Eye (tissue), 1 donor: ENCODE data around the gene BCL11A.

Experiments used
- DNase-seq: peaks from one replicate; pipeline ENCODE4 v3.0.0-alpha.2; 2015

BCL11A gene

DNA sequence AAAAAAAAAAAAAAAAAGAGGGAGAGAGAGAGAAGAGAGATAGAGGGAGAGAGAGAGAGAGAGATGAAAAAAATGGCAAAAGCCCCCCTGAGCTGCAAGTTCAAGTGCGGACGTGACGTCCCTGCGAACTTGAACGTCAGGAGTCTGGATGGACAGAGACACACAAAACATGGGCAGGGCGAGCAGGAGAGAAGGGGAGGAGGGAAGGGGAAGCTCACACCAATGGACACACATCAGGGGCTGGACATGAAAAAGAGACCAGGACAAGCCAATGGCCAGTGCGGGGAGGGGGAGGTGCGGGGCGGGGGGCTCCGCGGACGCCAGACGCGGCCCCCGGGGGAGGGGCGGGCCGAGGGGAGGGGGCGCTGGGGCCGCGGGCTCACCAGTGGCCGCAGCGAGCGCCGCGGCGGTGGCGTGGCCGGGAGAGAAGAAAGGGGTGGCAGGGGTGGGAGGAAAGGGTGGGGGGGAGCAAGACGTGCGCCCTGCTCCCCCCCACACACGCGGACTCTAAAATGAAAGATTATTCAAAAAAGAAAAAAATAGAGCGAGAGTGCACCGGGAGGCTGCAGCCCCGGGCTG, at the start of gene BCL11A:
TSS of gene BCL11A (minus strand) at position 160 of the 579 bp plus-strand sequence. CDS start 384 bp downstream, outside the sequence.
- DNase-seq, result peak; percentile 97

DNA sequence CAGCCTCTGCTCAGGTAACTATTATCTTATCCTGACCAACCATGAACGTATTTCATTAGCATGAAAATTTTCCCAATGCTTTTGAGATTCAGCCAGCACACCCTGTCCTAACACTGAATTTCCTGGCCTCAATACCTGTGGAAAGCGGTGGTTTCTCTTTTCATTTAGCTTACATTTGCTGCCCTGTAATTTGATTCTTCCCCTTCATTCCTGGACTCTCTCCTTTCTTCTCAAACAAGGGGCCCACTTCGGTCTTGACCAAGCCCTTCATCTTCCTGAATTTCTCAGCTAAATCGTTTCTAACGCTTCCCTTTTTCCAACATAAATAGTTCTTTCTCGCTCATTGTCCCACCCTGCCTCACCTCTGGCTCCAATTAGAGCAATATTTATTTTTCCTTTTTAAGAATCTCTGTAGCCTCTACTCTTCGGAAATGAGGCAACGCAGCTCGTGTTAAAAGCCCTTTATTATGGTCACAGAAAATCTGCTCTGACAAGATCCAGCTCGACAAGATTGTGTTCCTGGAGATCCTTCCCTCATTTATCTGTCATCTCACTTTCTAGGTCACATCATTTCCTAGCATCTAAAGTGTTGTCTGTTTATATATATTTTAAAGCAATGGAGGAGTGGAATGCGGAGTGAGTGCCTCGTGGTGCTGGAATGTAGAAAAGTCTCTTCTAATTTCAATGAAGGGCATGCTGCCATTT, 49.5 kb upstream of the BCL11A start:
- peak; percentile 48 for DNase-seq

DNA sequence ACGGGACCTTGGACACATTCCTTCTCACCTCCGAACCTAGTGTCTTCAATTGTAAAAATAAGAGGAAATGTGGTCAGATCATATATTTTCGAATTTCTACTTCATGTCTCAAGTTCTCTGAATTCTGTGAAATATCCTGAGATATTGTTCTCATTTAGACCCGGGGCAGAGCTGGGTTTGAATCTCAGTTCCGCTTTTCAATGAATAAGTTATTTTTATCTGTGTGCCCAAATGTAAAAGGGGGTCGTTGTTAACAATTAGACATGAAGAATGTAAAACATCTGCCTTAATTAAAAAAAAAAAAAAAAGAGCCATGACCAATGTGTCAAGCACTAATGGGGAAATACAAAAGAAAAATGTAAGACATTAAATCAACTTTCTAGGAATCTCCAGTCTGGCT, 48.9 kb upstream of the BCL11A start:
- no peak for DNase-seq

DNA sequence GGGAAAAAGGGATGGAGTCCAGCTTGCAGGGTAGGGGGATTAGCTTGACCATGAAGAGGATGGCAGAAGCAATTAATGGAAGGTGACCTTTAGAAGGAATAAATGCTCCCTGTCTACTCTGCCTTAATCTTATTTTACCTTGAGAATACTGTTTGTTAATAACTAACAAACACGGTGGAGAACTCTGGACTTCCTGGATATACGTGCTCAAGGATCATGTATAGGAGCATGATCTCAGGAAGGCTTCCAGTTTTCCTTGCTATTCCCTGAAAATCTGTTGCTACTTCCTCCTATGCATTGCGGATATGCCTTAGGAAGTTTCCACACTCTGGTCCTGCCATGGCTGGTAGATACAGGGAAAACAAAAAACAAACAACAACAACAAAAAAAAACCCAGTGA, 44.8 kb upstream of the BCL11A start:
- DNase-seq, result no peak

DNA sequence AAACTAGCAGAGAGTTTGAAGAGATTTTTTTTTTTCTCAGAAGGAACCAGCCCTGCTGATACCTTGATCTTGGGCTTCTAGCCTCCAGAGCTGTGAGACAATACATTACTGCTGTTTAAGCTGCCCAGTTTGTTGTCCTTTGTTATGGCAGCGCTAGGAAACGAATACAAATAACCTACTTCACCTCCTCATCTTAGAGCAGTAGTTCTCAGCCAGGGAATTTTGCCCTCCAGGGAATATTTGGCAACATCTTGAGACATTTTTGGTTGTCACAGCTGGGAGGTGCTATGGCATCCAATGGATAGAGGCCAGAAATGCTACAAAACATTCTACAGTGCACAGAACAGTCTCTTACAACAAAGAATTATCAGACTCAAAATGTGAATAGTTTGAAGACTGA, 43.9 kb upstream of the BCL11A start:
- no peak for DNase-seq

DNA sequence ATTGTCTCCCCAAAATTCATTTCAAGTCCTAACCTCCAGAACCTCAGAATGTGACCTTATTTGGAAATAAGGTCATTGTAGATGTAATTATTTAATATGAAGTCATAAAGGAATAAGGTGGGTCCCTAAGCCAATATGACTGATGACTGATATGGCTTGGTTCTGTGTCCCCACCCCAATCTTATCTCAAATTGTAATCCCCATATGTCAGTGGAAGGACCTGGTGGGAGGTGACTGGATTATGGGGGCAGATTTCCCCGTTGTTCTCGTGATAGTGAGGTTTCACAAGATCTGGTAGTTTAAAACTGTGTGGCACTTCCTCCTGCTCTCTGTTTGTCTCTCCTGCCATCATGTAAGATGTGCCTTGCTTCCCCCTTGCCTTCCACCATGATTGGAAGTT, 43.0 kb upstream of the BCL11A start:
- DNase-seq, result no peak

DNA sequence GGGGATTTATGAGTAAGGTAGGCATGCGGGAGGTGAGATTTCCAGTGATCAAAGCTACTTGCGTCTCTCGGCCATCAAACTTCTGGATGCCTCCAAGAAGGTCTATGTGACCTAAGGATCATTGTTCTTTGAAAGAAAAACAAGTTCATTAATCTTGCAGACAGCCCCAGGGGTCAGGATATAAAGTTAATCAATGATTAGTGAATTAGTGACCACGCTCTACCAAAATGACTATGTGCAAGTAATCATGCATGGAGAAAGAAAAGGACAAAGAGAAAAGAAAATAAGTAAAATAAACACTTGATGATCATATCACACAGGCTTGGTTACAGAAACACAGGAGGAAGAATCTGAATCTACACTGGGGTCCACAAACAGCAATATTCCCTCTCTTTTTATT, 42.5 kb upstream of the BCL11A start:
- DNase-seq, result no peak

DNA sequence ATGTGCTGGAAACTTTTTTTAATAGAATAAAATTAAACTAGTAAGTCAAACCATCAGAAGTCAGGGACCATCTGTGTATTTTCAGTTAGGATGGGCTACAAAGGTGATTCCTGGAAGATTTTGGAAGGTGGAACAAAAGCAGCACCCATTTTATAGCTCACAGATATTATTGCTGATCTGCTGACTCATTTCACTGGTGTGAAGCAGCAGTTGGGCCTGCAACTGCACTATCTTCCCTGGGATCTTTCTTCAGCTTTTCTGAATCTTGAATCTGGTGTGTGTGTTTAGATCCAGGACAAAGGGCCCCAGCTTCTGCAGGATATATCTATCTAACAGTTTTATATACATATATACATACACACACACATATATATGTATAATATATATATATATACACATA, 35.6 kb upstream of the BCL11A start:
- DNase-seq, result no peak

DNA sequence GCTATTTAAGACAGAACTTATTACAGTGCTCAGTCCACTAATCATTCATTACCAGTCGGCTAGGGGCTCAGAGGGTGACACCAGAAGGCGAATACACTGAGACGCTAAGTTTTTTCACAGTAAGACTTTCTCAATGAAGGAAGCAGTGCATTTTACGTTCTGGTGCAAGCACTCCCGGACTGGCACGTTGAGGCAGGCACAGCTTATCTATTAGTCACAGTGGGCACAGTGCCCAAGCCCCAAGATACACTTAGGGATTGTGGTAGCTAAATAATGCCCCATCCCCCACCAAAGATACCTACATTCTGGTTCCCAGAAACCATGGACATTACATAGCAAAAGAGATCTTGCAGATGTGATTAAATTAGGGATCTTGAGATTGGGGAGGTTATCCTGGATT, 32.6 kb upstream of the BCL11A start:
- no peak for DNase-seq

DNA sequence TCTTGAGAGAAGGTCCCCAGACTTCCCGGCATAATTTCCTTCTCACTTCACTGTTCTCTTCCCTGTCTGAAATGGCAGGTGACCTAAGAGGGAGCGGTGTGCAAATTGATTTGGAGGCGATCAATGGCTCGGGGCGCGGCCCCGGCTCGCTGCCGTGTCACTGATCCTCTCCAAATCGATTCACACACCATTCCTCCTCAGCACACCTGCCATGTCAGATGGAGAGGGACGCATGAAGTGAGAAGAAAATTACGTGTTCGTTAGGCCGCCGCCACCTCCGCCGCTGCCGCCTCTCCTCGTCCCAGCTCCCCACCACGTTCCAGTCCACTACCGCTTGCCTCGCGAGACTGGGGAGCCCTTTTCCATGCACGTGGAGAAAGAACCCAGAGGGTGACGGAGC, 31.8 kb upstream of the BCL11A start:
- no peak for DNase-seq

DNA sequence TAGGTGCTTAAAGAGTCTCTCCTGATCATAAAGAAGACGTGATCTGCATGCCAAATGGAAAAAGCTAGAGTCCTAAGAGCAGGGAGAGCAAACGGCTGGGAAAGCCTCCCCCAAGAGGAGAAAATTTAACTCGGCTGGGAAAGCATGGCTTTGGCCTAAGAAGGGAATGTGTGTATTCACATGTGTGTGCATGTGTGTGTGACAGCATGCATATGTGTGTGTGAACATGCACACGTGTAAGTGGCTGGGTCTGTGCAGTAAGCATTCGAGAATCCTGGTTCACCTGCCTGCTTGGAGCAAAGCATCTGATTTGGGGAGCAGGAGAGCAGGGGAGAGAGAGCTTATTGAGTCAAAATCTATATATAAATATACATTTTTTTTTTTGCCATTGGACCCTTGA, 30.1 kb upstream of the BCL11A start:
- DNase-seq, result no peak

DNA sequence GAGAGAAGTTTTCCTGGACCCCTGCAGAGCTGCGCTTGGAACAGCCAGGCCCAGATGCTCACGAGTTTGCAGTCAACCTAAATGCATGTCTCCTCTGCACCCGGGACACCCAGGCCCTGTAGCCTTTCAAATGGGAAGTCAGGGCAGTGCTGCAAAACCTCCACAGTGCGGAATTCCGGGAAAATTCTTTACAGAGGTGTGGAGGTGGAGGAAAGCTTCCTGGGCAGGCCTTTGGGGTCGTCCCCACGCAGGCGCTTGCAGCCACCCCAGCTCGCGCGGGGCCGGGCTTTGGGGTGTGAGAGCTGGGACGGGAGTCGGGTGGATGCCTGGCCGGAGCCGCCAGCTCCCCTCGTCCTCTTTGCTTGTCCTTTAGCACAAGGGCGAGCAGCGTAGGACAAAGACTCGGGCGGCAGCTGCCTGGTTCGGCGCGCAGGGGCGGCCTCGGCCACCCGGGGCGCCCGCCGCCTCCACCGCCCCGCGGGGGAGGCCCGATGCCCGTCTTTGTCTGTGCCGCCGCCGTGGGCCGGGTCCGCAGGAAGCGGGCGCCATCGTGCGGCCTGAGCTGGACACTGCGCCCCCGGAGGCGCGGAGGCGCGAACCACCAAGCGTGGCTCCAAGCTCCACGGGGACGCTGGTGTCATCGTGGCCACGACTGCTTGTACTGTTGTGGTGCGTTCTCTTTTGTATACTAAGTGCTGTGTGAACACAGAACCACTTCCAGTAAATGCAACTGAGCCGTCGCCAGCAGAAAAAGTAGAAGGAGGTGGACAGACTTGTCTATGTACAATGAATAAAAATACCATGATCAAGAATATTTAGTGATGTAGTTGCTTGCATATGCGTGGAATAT, 28.2 kb upstream of the BCL11A start:
- peak; percentile 91 for DNase-seq

DNA sequence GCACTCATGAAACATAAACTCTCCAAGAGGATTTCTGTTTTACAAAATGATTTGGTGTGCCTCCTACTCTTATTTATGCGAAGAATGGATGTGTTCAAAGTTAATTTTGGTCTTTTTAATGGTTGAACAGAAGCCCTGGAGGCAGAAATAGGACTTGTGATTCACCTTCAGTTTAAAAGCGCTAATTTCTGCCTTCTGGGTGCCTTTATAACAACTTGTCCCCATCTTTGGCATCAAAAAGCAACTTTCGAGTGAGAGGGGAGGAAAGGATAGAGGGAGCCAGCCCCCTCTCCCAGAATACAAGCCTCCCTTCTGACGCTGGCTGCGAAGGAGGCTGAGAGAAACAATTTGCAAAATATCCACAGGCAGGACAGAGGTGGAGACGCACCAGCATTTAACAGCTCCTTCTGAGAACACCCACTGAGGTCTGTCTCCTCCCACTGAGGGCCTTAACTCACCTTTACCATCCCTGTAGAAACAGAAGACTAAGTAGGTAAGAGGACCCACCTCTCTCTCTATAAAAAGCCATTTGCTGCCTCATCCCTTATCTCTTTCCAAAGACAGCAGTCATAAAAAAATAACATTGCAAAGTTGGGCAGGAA, 24.3 kb upstream of the BCL11A start:
- DNase-seq, result no peak

DNA sequence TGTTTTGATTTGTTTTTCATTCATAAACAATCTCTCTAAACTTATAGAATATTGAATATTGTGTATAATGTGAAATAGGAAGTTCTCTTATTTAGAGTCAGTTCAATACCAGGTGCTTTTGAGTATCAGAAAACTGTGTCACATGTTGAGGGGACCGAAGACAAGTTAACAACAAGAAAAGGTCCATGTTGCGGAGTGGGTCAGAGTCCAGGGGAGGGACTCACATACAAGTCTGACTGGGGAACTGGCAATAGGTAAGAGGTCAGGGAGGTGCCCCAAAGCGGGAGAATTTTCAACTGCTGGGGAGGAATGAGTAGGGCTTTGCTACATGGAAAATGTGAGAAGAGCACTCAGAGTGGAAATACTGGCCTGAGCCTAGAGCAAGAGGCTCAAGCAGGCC, 19.8 kb upstream of the BCL11A start:
- no peak for DNase-seq

DNA sequence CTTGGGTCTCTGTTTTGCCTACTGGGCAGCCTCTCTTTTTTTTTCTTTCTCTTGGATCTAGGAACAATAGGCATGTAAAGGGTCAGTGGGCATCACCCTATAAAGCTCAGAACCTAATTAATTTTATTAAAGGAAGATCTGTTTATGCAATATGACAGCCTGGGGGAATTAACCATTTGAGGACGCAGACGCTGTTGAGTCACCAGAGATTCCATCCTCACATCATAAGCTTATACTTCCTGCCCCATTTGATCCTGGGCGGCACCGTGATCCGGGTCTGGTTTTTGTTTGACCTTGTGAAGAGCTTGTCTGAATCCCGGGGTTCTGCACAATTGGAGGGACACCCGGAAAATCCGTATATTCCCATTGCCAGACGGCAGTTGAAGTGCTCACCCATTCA, 16.8 kb upstream of the BCL11A start:
- peak; percentile 82 for DNase-seq

DNA sequence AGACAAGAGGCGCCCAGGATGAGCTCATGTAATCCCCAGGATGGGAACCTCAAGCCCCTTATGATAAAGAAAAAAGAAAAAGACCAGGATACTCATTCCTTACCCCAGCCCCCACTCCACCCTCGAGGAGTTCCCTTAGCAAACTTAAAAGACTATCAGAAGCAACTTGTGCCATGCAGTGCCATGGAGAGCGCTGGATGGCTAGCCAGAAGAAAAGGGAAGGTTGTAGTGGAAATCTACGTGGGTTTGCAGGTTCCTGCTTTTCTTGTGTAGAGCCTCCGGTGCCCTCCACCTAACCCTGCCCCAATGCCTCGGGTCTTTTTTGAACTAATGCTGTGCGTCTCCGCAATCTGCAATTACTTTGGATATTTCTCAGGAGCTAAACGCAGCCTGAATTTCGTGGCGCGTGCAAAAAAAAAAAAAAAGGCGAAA, 16.2 kb upstream of the BCL11A start:
- peak; percentile 71 for DNase-seq

DNA sequence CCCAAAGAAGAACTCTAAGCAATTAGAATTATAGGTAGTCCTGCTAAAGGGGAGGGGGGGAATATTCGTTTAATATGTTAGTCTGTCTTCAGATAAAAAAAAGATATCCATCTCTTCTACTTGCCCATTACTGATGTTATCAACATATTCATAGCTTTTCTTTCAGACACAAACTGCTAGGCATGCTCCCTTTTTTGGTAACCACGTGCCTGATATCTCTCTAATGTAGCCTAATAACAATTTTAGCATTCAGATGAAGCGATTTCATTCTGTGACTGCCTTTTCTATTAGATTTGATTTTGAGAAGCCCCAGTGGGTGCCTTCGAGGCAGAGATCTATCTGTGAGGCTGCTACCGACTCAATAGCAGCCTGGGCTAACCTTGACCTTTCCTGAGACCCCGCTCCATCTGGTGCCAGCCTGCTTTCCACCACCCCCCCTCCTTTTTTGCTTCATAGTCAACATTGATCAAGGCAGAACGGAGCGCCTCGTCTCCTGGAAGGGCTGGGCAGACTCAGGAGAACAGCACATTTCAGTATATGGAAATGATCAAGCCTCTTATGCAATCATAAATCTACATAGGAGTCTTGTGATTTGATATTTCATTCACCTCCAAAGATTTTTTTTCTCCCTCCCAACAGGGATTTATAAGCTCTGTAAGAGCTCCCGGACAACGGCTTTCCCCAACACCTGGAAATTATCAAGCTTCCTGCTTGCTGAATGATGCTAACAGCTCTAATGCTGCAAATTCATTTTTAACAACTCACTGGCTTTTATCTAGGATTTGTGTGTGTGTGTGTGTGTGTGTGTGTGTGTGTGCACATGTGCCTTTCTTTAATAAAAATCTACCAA, 14.7 kb upstream of the BCL11A start:
- peak; percentile 77 for DNase-seq

DNA sequence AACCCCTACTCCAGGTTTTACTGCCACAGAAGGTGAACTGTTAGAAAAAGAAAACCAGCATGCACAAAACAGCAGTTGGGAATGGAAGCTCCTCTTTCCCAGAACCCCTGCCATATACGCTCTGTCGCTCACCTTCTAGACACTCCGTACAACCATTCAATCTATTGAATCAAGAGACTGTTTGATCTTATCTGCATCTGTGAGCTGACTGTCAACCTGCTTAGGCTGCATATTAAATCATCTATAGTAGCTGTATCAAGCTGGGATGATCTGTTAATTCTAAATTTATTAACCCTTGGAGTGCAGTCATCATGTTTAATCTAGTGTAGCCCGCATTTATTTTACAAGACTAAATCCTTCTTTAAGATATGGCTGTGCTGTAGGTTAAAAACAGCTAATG, 13.6 kb upstream of the BCL11A start:
- DNase-seq, result no peak

DNA sequence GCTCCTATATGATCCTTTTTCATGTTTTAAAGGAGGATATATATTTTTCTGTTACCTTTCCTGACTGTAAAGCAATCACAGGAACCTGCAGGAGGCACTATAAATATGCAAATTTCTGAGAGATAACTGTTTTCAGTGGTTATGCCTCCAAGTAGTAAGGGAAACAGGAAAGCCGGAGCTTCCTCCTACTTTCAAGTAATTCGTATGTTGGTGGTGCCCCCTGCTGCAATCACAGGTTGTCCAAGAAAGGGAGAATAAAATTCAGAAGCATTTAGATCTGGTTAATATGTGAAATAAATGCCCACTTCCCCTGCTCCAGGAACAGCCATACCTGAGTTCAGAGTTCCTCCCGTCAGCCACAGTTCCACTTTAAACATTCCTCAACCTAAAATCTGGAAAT, 12.0 kb upstream of the BCL11A start:
- DNase-seq, result peak; percentile 64

DNA sequence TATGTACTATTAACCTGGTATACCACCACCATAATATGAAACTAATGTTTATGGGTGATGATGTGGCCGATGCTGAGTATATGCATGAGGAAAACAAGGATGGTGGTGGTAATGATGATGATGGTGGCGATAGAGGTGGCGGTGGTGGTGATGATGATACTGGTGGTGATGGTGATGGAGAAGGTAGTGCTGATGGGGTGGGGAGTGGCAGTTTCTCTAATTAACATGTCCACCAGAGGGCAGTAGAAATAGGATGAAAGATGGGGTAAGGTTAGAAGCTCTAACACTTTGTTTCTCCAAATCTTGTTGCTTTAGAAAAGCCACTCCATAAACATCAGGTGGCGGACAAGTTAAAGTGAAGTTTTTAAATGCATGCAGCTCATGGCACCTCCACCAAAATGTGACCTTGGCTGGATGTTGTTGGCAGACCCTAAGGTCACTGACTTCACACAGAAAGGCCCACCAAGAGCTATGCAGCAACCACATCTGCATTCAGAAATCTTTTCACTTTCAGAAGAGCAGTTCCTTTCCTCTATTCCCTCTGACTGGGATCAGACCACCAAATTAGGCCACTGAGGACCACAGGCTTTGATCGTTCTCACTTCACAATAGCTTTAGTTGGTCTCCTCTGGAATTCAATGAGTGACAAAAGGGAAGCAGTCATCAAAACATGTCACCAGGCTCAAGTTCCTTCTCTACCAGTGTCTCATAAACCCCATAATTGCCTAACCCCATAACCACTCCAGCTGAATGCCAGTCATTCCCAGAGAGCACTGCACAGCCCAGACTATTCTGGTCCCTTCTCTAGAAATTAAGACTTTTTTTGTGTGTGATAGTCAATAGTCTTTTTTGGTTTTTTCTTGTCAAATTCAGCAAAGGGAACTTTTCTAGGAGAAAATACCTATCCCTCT, 7.5 kb upstream of the BCL11A start:
- peak; percentile 59 for DNase-seq

DNA sequence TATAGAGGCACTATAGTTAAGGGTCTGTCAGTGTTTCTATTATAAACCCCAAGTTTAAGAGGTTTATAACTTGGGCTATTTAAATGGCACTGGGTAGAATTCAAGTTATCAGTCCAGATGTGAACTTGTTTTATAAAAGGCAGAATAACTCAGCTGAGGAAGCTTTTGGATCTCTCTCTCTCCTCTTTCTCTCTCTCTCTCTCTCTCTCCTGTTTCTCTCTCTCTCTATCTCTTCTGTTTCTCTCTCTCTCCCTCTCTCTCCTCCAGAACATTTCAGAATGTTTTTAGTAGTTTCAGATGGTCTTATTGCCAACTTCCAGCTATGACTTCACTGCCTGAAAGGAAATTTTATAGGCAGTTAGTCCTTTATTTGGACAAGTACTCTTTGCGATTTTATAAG, 6.4 kb upstream of the BCL11A start:
- DNase-seq, result no peak

DNA sequence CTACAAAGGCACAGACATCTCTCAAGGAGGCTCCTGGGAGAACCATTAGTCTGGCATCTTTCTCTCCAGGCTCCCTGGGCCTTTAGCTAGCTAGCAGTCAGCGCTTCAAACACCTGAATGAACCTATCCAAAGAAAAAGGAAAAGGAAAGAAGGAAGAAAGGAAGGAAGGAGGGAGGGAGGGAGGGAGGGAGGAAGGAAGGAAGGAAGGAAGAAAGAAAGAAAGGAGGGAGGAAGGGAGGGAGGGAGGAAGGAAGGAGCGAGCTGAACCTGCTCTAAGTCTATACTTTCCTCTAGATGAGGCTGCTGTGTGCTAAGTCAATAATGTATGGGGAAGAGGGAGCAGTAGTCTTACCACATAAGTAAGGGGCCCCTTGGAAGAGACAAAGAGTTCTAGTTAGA, 5.1 kb upstream of the BCL11A start:
- no peak for DNase-seq
